ENCODE measurements around the gene TBC1D5.

The TBC1D5 gene

DNA sequence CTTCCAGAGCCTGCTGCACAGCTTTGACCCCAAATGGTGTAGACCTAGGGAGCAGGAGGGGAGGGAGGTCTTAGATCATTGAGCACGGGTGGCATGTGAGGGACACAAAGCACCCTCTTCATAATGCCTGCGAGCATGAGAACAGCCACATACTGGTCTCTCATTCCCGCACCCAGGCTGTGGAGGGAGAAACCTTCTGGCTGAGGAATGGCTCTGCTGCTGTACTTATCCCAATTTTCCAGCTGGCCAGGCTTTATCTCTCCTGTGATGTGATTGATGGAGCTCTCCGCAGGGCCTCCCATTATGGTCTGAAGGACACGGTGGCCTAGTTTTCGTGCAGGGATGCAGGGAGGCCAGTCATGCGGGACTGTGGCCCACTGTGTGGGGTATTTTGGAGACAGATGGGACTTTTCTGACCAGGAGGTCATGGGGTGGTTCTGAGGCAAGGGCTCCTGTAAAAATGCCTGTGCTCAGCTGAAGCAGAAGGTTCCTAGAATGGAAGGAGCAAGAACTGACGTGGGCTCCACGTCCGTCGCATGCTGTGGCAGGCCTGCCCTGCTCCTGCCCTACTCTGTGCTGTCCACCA lies 606.2 kb downstream of the TBC1D5 start:
- Histone ChIP-seq H3K27me3 (ENCODE audit: control insufficient read depth in 1 of 2, insufficient read depth in 1 of 2, low read length in 2 of 2) (peaks cover 9 to 14% of the 10 kb centered on the region in 2 experiments), H2BK5ac (ENCODE audit: low read depth, low read length, poor library complexity, severe bottlenecking) (no peak overlapping the region), H4K8ac (ENCODE audit: low read length) (no peak overlapping the region), H2AK5ac (ENCODE audit: low read length, severe bottlenecking) (no peak overlapping the region), H2BK15ac (ENCODE audit: low read depth, poor library complexity, severe bottlenecking) (no peak overlapping the region), H4K91ac (ENCODE audit: low read length) (no peak overlapping the region), H3K9ac (ENCODE audit: low read length) (no peak overlapping the region), H3K14ac (ENCODE audit: low read length in 2 of 2) (peak overlapping the region in 1 of 2 experiments; percentile 67), H3K23ac (ENCODE audit: low read length in 2 of 2) (no peak overlapping the region), H3K36me3 (ENCODE audit: control insufficient read depth in 1 of 2, insufficient read depth in 2 of 2, low read depth in 1 of 2, low read length in 2 of 2) (no peaks in the 10 kb centered on the region), H3K27ac (ENCODE audit: low read length, poor library complexity, severe bottlenecking) (no peak overlapping the region), H3K9me3 (ENCODE audit: control insufficient read depth, low read length) (peaks cover 15% of the 10 kb centered on the region), H2AFZ (ENCODE audit: low read depth, low read length) (no peak overlapping the region), H3K4me3 (ENCODE audit: insufficient read depth in 1 of 2, low read depth in 1 of 2, low read length in 2 of 2) (no peak overlapping the region), H3K4me1 (ENCODE audit: control insufficient read depth, insufficient read depth, low read depth, low read length) (peaks cover 4% of the 10 kb centered on the region), H2BK120ac (ENCODE audit: low read depth, low read length) (no peak overlapping the region), H3K4ac (ENCODE audit: low read depth in 1 of 2, low read length in 2 of 2) (no peak overlapping the region), H3K18ac (ENCODE audit: low read depth in 1 of 2, low read length in 2 of 2) (no peak overlapping the region), H3K4me2 (ENCODE audit: low read length, poor library complexity, severe bottlenecking) (no peak overlapping the region), H2BK12ac (ENCODE audit: low read length in 2 of 2) (no peak overlapping the region), H3K79me1 (replicated peaks; ENCODE audit: low read length, poor library complexity, severe bottlenecking) (no peaks in the 10 kb centered on the region)
- WGBS = 76% methylated on average over 11 of the region's 11 CpGs
- no peak for DNase-seq

DNA sequence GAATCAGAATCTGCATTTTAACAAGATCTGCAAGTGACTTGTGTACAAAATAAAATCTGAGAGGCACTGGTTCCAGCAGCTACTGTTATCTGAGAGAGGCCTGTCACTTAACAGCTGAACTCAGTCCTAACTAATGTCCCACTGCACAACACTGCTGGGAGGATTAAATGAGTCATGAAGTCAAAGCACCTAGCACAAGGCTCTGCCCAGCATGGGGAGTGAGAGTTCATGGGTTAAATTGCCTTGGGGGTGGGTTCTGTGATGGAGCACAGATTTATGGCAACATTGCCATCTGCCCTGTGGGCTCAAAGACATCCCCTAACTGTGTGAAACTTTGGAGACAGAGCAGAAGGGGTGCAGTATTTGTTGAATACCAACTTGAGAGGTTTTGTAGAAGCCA lies 606.7 kb downstream of the TBC1D5 start:
- Histone ChIP-seq H3K4me2 (ENCODE audit: low read length, poor library complexity, severe bottlenecking) (no peak overlapping the region), H4K91ac (ENCODE audit: low read length) (no peak overlapping the region), H2AFZ (ENCODE audit: low read depth, low read length) (no peak overlapping the region), H3K27ac (ENCODE audit: low read length, poor library complexity, severe bottlenecking) (no peak overlapping the region), H3K23ac (ENCODE audit: low read length in 2 of 2) (no peak overlapping the region), H2BK120ac (ENCODE audit: low read depth, low read length) (no peak overlapping the region), H2AK5ac (ENCODE audit: low read length, severe bottlenecking) (no peak overlapping the region), H3K79me1 (replicated peaks; ENCODE audit: low read length, poor library complexity, severe bottlenecking) (no peaks in the 10 kb centered on the region), H2BK12ac (ENCODE audit: low read length in 2 of 2) (no peak overlapping the region), H3K14ac (ENCODE audit: low read length in 2 of 2) (no peak overlapping the region), H3K9ac (ENCODE audit: low read length) (no peak overlapping the region), H4K8ac (ENCODE audit: low read length) (no peak overlapping the region), H3K36me3 (ENCODE audit: control insufficient read depth in 1 of 2, insufficient read depth in 2 of 2, low read depth in 1 of 2, low read length in 2 of 2) (no peaks in the 10 kb centered on the region), H3K4ac (ENCODE audit: low read depth in 1 of 2, low read length in 2 of 2) (no peak overlapping the region), H3K4me1 (ENCODE audit: control insufficient read depth, insufficient read depth, low read depth, low read length) (peaks cover 4% of the 10 kb centered on the region), H3K9me3 (ENCODE audit: control insufficient read depth, low read length) (peaks cover 15% of the 10 kb centered on the region), H3K18ac (ENCODE audit: low read depth in 1 of 2, low read length in 2 of 2) (no peak overlapping the region), H3K4me3 (ENCODE audit: insufficient read depth in 1 of 2, low read depth in 1 of 2, low read length in 2 of 2) (no peak overlapping the region), H3K27me3 (ENCODE audit: control insufficient read depth in 1 of 2, insufficient read depth in 1 of 2, low read length in 2 of 2) (peaks cover 9 to 14% of the 10 kb centered on the region in 2 experiments), H2BK5ac (ENCODE audit: low read depth, low read length, poor library complexity, severe bottlenecking) (no peak overlapping the region), H2BK15ac (ENCODE audit: low read depth, poor library complexity, severe bottlenecking) (no peak overlapping the region)
- no peak for DNase-seq

DNA sequence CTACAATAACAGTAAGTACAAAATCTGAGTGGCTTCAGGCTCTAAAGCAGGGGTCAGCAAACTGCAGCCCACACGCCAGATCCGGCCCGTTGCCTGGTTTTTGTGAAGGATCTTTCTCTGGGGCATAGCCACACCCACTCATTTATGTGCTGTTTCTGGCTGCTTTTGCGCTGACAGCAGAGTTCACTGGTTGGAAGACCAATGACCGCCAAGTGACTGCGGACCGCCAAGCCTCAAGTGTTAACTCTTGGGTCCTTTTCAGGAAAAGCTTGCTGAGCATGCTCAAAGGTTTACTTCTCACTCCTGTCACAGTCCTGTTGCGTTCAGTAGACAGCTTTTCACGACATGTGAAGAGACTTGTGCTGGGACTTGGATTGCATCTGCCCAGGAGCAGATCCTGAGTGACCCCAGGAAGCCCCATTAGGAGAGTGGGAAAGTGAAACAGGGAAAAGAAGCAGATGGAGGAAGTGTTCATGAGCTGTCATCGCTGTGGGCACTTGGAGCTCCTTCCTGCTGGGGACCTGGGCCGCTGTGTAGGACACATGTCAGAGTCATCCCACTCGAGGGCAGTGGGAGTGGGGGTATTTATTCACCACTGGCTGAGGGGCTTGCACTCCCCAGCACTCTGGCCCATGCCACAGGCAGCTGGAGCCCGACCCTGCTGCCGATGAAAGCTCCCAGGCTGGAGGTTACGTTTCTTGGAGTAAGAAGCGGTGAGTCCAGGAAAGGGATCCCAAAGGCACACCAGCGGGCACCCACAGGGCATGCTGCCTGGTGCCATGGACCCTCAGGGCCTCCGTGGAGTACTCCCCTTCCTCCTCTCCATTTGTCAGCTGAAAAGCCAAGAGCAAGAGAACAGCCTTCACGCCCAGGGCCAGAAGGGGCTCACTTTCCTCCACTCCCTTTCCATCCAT lies 608.5 kb downstream of the TBC1D5 start:
- no peak overlapping the region for H3K23ac ChIP-seq (ENCODE audit: low read length in 2 of 2)
- peaks cover 15% of the 10 kb centered on the region for H3K9me3 ChIP-seq (ENCODE audit: control insufficient read depth, low read length)
- H4K8ac ChIP-seq (ENCODE audit: low read length) = no peak overlapping the region
- no peak overlapping the region for H2BK15ac ChIP-seq (ENCODE audit: low read depth, poor library complexity, severe bottlenecking)
- H2BK12ac ChIP-seq (ENCODE audit: low read length in 2 of 2) = no peak overlapping the region
- 87% methylated on average over 19 of the region's 19 CpGs for WGBS
- H3K27me3 ChIP-seq (ENCODE audit: control insufficient read depth in 1 of 2, insufficient read depth in 1 of 2, low read length in 2 of 2) = peaks cover 6 to 10% of the 10 kb centered on the region in 2 experiments
- no peak for DNase-seq
- no peaks in the 10 kb centered on the region for H3K36me3 ChIP-seq (ENCODE audit: control insufficient read depth in 1 of 2, insufficient read depth in 2 of 2, low read depth in 1 of 2, low read length in 2 of 2)
- no peak overlapping the region for H3K4me2 ChIP-seq (ENCODE audit: low read length, poor library complexity, severe bottlenecking)
- peak overlapping the region in 1 of 2 experiments; percentile 25 for H3K4me3 ChIP-seq (ENCODE audit: insufficient read depth in 1 of 2, low read depth in 1 of 2, low read length in 2 of 2)
- no peak overlapping the region for H3K18ac ChIP-seq (ENCODE audit: low read depth in 1 of 2, low read length in 2 of 2)
- no peak overlapping the region for H2AFZ ChIP-seq (ENCODE audit: low read depth, low read length)
- peak overlapping the region; percentile 43 for H3K9ac ChIP-seq (ENCODE audit: low read length)
- H2BK120ac ChIP-seq (ENCODE audit: low read depth, low read length) = no peak overlapping the region
- H3K4me1 ChIP-seq (ENCODE audit: control insufficient read depth, insufficient read depth, low read depth, low read length) = peaks cover 4% of the 10 kb centered on the region
- H3K4ac ChIP-seq (ENCODE audit: low read depth in 1 of 2, low read length in 2 of 2) = no peak overlapping the region
- H2AK5ac ChIP-seq (ENCODE audit: low read length, severe bottlenecking) = no peak overlapping the region
- H3K14ac ChIP-seq (ENCODE audit: low read length in 2 of 2) = no peak overlapping the region
- no peaks in the 10 kb centered on the region for H3K79me1 ChIP-seq (replicated peaks; ENCODE audit: low read length, poor library complexity, severe bottlenecking)
- H2BK5ac ChIP-seq (ENCODE audit: low read depth, low read length, poor library complexity, severe bottlenecking) = no peak overlapping the region
- H4K91ac ChIP-seq (ENCODE audit: low read length) = no peak overlapping the region
- H3K27ac ChIP-seq (ENCODE audit: low read length, poor library complexity, severe bottlenecking) = no peak overlapping the region

DNA sequence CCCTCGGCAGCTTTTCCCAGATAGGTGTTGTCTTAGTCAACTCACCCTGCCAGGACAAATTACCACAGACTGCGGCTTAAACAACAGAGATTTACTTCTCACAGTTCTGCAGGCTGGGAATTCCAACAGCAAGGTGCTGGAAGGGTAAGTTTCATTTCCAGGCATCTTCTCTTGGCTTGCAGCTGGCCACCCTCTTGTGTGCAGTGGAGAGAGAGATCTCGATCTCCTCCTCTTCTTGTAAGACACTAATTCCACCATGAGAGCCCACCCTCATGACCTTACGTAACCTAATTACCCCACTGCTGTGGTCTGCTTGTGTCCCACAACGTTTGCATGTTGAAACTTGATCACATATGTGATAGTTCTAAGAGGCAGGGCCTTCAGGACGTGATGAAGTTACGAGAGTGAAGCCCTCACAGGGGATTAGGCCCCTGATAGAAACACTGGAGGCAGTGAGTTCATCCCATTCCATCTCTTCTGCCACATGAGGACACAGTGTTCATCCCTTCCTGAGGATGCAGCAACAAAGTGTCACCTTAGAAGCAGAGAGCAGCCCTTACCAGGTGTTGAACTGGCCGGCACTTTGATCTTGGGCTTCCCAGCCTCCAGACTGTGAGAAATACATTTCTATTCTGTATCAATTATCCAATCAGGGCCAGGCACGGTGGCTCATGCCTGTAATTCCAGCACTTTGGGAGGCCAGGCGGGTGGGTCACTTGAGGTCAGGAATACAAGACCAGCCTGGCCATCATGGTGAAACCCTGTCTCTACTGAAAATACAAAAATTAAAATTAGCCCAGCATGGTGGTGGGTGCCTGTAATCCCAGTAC lies 609.9 kb downstream of the TBC1D5 start:
- Histone ChIP-seq H2BK120ac (ENCODE audit: low read depth, low read length) (no peak overlapping the region), H2AK5ac (ENCODE audit: low read length, severe bottlenecking) (no peak overlapping the region), H3K4ac (ENCODE audit: low read depth in 1 of 2, low read length in 2 of 2) (no peak overlapping the region), H3K4me2 (ENCODE audit: low read length, poor library complexity, severe bottlenecking) (no peak overlapping the region), H4K91ac (ENCODE audit: low read length) (no peak overlapping the region), H3K36me3 (ENCODE audit: control insufficient read depth in 1 of 2, insufficient read depth in 2 of 2, low read depth in 1 of 2, low read length in 2 of 2) (no peaks in the 10 kb centered on the region), H3K18ac (ENCODE audit: low read depth in 1 of 2, low read length in 2 of 2) (no peak overlapping the region), H3K27me3 (ENCODE audit: control insufficient read depth in 1 of 2, insufficient read depth in 1 of 2, low read length in 2 of 2) (peaks cover 0 to 5% of the 10 kb centered on the region in 2 experiments), H2AFZ (ENCODE audit: low read depth, low read length) (no peak overlapping the region), H3K4me1 (ENCODE audit: control insufficient read depth, insufficient read depth, low read depth, low read length) (peaks cover 4% of the 10 kb centered on the region), H3K27ac (ENCODE audit: low read length, poor library complexity, severe bottlenecking) (no peak overlapping the region), H3K4me3 (ENCODE audit: insufficient read depth in 1 of 2, low read depth in 1 of 2, low read length in 2 of 2) (no peak overlapping the region), H2BK5ac (ENCODE audit: low read depth, low read length, poor library complexity, severe bottlenecking) (no peak overlapping the region), H3K79me1 (replicated peaks; ENCODE audit: low read length, poor library complexity, severe bottlenecking) (no peaks in the 10 kb centered on the region), H3K14ac (ENCODE audit: low read length in 2 of 2) (no peak overlapping the region), H2BK15ac (ENCODE audit: low read depth, poor library complexity, severe bottlenecking) (no peak overlapping the region), H4K8ac (ENCODE audit: low read length) (no peak overlapping the region), H3K9me3 (ENCODE audit: control insufficient read depth, low read length) (peaks cover 8% of the 10 kb centered on the region), H3K23ac (ENCODE audit: low read length in 2 of 2) (no peak overlapping the region), H2BK12ac (ENCODE audit: low read length in 2 of 2) (no peak overlapping the region), H3K9ac (ENCODE audit: low read length) (no peak overlapping the region)
- DNase-seq = no peak
- 90% methylated on average over 9 of the region's 10 CpGs for WGBS

Data from mesenchymal stem cell (in vitro differentiated cells and primary cell).